HEK293 (cell line): ENCODE data around the gene MATR3.

ENCODE experiments used
- AEBP2 ChIP-seq: fragments of 450-650 bp; formaldehyde crosslinking; IDR thresholded peaks from 2 replicates; pipeline ENCODE4 v1.5.1; 2016; ENCODE audit warnings: missing biosample characterization, missing genetic modification characterization, borderline replicate concordance
- KLF7 ChIP-seq: fragments of 450-650 bp; formaldehyde crosslinking; IDR thresholded peaks from 2 replicates; pipeline ENCODE4 v1.5.1; 2016; ENCODE audit warnings: missing biosample characterization, missing genetic modification characterization, borderline replicate concordance
- SCRT2 ChIP-seq: fragments of 450-650 bp; formaldehyde crosslinking; IDR thresholded peaks from 2 replicates; pipeline ENCODE4 v1.5.1; 2016; ENCODE audit warnings: missing biosample characterization, missing genetic modification characterization
- ZBTB1 ChIP-seq: fragments of 450-650 bp; formaldehyde crosslinking; IDR thresholded peaks from 2 replicates; pipeline ENCODE4 v1.5.1; 2016; ENCODE audit warnings: missing biosample characterization, missing genetic modification characterization
- ZBTB7A ChIP-seq: fragments of 450-650 bp; formaldehyde crosslinking; IDR thresholded peaks from 2 replicates; pipeline ENCODE4 v1.5.1; 2016; ENCODE audit warnings: low read depth, missing biosample characterization, missing genetic modification characterization
- ZNF112 ChIP-seq: fragments of 450-650 bp; formaldehyde crosslinking; IDR thresholded peaks from 2 replicates; pipeline ENCODE4 v1.5.0; 2017; ENCODE audit warnings: missing biosample characterization, missing genetic modification characterization
- ZNF133 ChIP-seq: fragments of 450-650 bp; formaldehyde crosslinking; IDR thresholded peaks from 2 replicates; pipeline ENCODE4 v1.5.1; 2016; ENCODE audit warnings: missing biosample characterization, missing genetic modification characterization
- ZNF174 ChIP-seq: fragments of 450-650 bp; formaldehyde crosslinking; IDR thresholded peaks from 2 replicates; pipeline ENCODE4 v1.5.0; 2017; ENCODE audit warnings: missing biosample characterization, mild to moderate bottlenecking, missing genetic modification characterization
- ZNF18 ChIP-seq: fragments of 450-650 bp; formaldehyde crosslinking; IDR thresholded peaks from 2 replicates; pipeline ENCODE4 v1.5.1; 2016; ENCODE audit warnings: missing biosample characterization, missing genetic modification characterization
- ZNF184 ChIP-seq: fragments of 450-650 bp; IDR thresholded peaks from 2 replicates; pipeline ENCODE4 v1.5.1; 2018; ENCODE audit warnings: missing biosample characterization, mild to moderate bottlenecking, missing genetic modification characterization
- ZNF2 ChIP-seq: fragments of 450-650 bp; formaldehyde crosslinking; IDR thresholded peaks from 2 replicates; pipeline ENCODE4 v1.5.1; 2016; ENCODE audit warnings: missing biosample characterization, missing genetic modification characterization
- ZNF239 ChIP-seq: fragments of 450-650 bp; formaldehyde crosslinking; IDR thresholded peaks from 2 replicates; pipeline ENCODE4 v1.5.1; 2016; ENCODE audit warnings: missing biosample characterization, missing genetic modification characterization
- ZNF350 ChIP-seq: fragments of 450-650 bp; formaldehyde crosslinking; IDR thresholded peaks from 2 replicates; pipeline ENCODE4 v1.5.0; 2017; ENCODE audit warnings: missing biosample characterization, mild to moderate bottlenecking, missing genetic modification characterization
- ZNF398 ChIP-seq: fragments of 450-650 bp; formaldehyde crosslinking; IDR thresholded peaks from 2 replicates; pipeline ENCODE4 v1.5.1; 2017; ENCODE audit warnings: missing biosample characterization, missing genetic modification characterization
- ZNF544 ChIP-seq: fragments of 450-650 bp; formaldehyde crosslinking; IDR thresholded peaks from 2 replicates; pipeline ENCODE4 v1.5.0; 2017; ENCODE audit warnings: missing biosample characterization, missing genetic modification characterization
- ZNF558 ChIP-seq: fragments of 450-650 bp; formaldehyde crosslinking; IDR thresholded peaks from 2 replicates; pipeline ENCODE4 v1.5.1; 2016; ENCODE audit warnings: missing biosample characterization, missing genetic modification characterization
- ZNF585B ChIP-seq: fragments of 450-650 bp; formaldehyde crosslinking; IDR thresholded peaks from 2 replicates; pipeline ENCODE4 v1.5.1; 2016; ENCODE audit warnings: missing biosample characterization, missing genetic modification characterization
- ZNF621 ChIP-seq: fragments of 450-650 bp; formaldehyde crosslinking; IDR thresholded peaks from 2 replicates; pipeline ENCODE4 v1.5.1; 2017; ENCODE audit warnings: missing biosample characterization, missing genetic modification characterization
- ZNF664 ChIP-seq: fragments of 450-650 bp; formaldehyde crosslinking; IDR thresholded peaks from 2 replicates; pipeline ENCODE4 v1.5.1; 2016; ENCODE audit warnings: missing biosample characterization, missing genetic modification characterization
- ZNF670 ChIP-seq: fragments of 450-650 bp; formaldehyde crosslinking; IDR thresholded peaks from 2 replicates; pipeline ENCODE4 v1.5.1; 2016; ENCODE audit warnings: missing biosample characterization, missing genetic modification characterization, low read depth
- ZNF701 ChIP-seq: fragments of 450-650 bp; formaldehyde crosslinking; IDR thresholded peaks from 2 replicates; pipeline ENCODE4 v1.5.1; 2016; ENCODE audit warnings: missing biosample characterization, missing genetic modification characterization
- ZNF785 ChIP-seq: fragments of 450-650 bp; formaldehyde crosslinking; IDR thresholded peaks from 2 replicates; pipeline ENCODE4 v1.5.1; 2016; ENCODE audit warnings: missing biosample characterization, missing genetic modification characterization
- ZNF830 ChIP-seq: fragments of 450-650 bp; IDR thresholded peaks from 2 replicates; pipeline ENCODE4 v1.5.0; 2018; ENCODE audit warnings: missing biosample characterization, missing genetic modification characterization, low read depth, mild to moderate bottlenecking, moderate library complexity
- ZXDB ChIP-seq: fragments of 450-650 bp; formaldehyde crosslinking; IDR thresholded peaks from 2 replicates; pipeline ENCODE4 v1.5.1; 2016; ENCODE audit warnings: missing biosample characterization, missing genetic modification characterization
- TF ChIP-seq, protein P1 (sequence below): fragments of 450-650 bp; formaldehyde crosslinking; IDR thresholded peaks from 2 replicates; pipeline ENCODE4 v1.5.0; 2017; ENCODE audit warnings: missing biosample characterization, missing genetic modification characterization, borderline replicate concordance
- TF ChIP-seq, protein P2 (sequence below): fragments of 450-650 bp; formaldehyde crosslinking; IDR thresholded peaks from 2 replicates; pipeline ENCODE4 v1.5.1; 2016; ENCODE audit warnings: missing biosample characterization, missing genetic modification characterization, borderline replicate concordance
- TF ChIP-seq, protein P3 (sequence below): fragments of 450-650 bp; formaldehyde crosslinking; IDR thresholded peaks from 2 replicates; pipeline ENCODE4 v1.5.1; 2016; ENCODE audit warnings: missing biosample characterization, missing genetic modification characterization

The MATR3 gene

DNA sequence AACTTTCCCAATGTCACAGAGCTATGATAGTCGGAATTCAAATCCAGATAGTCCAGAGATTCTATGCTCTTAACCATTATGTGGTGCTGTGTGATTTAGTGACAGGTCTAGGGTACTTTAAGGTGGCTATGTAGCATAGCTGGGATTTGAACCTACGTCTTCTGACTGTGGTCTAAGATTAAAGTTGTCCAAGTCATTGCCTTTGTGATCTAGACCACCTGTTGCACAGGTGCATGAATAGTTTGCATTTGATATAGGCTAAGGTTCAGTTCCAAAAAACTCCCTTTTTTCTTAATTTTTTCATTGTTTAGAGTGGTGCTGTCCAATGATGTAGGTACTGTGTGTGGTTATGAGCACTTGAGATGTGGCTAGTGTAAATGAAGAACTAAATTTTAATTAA is 50.6 kb downstream of the MATR3 start (continued):
- TF ChIP-seq, protein P1, sequence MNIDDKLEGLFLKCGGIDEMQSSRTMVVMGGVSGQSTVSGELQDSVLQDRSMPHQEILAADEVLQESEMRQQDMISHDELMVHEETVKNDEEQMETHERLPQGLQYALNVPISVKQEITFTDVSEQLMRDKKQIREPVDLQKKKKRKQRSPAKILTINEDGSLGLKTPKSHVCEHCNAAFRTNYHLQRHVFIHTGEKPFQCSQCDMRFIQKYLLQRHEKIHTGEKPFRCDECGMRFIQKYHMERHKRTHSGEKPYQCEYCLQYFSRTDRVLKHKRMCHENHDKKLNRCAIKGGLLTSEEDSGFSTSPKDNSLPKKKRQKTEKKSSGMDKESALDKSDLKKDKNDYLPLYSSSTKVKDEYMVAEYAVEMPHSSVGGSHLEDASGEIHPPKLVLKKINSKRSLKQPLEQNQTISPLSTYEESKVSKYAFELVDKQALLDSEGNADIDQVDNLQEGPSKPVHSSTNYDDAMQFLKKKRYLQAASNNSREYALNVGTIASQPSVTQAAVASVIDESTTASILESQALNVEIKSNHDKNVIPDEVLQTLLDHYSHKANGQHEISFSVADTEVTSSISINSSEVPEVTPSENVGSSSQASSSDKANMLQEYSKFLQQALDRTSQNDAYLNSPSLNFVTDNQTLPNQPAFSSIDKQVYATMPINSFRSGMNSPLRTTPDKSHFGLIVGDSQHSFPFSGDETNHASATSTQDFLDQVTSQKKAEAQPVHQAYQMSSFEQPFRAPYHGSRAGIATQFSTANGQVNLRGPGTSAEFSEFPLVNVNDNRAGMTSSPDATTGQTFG (tag by site-specific recombination): no peak
- TF ChIP-seq AEBP2 (tag by site-specific recombination) (no peak), ZNF670 (no peak), ZNF701 (tag by site-specific recombination) (no peak), KLF7 (tag by site-specific recombination) (no peak), ZNF18 (tag by site-specific recombination) (no peak), ZNF664 (tag by site-specific recombination) (peak; percentile 88), ZNF558 (tag by site-specific recombination) (no peak), ZNF830 (tag by site-specific recombination) (no peak), ZNF133 (tag by site-specific recombination) (no peak), ZNF585B (no peak), ZNF239 (no peak), ZNF174 (tag by site-specific recombination) (no peak), SCRT2 (tag by site-specific recombination) (peak; percentile 97), ZBTB7A (no peak), ZNF785 (tag by site-specific recombination) (no peak), ZNF350 (tag by site-specific recombination) (no peak), ZNF621 (tag by site-specific recombination) (no peak), ZNF544 (no peak), ZNF112 (tag by site-specific recombination) (no peak), ZBTB1 (tag by site-specific recombination) (no peak), ZNF398 (tag by site-specific recombination) (no peak), ZXDB (tag by site-specific recombination) (no peak), ZNF2 (no peak), ZNF184 (no peak)
- TF ChIP-seq, protein P2, sequence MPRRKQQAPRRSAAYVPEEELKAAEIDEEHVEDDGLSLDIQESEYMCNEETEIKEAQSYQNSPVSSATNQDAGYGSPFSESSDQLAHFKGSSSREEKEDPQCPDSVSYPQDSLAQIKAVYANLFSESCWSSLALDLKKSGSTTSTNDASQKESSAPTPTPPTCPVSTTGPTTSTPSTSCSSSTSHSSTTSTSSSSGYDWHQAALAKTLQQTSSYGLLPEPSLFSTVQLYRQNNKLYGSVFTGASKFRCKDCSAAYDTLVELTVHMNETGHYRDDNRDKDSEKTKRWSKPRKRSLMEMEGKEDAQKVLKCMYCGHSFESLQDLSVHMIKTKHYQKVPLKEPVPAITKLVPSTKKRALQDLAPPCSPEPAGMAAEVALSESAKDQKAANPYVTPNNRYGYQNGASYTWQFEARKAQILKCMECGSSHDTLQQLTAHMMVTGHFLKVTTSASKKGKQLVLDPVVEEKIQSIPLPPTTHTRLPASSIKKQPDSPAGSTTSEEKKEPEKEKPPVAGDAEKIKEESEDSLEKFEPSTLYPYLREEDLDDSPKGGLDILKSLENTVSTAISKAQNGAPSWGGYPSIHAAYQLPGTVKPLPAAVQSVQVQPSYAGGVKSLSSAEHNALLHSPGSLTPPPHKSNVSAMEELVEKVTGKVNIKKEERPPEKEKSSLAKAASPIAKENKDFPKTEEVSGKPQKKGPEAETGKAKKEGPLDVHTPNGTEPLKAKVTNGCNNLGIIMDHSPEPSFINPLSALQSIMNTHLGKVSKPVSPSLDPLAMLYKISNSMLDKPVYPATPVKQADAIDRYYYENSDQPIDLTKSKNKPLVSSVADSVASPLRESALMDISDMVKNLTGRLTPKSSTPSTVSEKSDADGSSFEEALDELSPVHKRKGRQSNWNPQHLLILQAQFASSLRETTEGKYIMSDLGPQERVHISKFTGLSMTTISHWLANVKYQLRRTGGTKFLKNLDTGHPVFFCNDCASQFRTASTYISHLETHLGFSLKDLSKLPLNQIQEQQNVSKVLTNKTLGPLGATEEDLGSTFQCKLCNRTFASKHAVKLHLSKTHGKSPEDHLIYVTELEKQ (tag by site-specific recombination): no peak
- TF ChIP-seq, protein P3, sequence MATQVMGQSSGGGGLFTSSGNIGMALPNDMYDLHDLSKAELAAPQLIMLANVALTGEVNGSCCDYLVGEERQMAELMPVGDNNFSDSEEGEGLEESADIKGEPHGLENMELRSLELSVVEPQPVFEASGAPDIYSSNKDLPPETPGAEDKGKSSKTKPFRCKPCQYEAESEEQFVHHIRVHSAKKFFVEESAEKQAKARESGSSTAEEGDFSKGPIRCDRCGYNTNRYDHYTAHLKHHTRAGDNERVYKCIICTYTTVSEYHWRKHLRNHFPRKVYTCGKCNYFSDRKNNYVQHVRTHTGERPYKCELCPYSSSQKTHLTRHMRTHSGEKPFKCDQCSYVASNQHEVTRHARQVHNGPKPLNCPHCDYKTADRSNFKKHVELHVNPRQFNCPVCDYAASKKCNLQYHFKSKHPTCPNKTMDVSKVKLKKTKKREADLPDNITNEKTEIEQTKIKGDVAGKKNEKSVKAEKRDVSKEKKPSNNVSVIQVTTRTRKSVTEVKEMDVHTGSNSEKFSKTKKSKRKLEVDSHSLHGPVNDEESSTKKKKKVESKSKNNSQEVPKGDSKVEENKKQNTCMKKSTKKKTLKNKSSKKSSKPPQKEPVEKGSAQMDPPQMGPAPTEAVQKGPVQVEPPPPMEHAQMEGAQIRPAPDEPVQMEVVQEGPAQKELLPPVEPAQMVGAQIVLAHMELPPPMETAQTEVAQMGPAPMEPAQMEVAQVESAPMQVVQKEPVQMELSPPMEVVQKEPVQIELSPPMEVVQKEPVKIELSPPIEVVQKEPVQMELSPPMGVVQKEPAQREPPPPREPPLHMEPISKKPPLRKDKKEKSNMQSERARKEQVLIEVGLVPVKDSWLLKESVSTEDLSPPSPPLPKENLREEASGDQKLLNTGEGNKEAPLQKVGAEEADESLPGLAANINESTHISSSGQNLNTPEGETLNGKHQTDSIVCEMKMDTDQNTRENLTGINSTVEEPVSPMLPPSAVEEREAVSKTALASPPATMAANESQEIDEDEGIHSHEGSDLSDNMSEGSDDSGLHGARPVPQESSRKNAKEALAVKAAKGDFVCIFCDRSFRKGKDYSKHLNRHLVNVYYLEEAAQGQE (tag by site-specific recombination): peak; percentile 47; the same call in 1 of the 2 replicates
